HG03558 (cell line): ENCODE results near the gene PABPC5.

Source experiments
- ATAC-seq: cut with Tn5 transposase; IDR thresholded peaks from one replicate; pipeline ENCODE4 v1.9.1; 2021; ENCODE audit warnings: moderate number of reproducible peaks; ENCODE audit not compliant: unreplicated experiment; ENCODE audit errors: extremely low read depth

Gene PABPC5

GRCh38 chrX:91434351-91435168 lies at the start of gene PABPC5:
Gene PABPC5, plus strand, starts transcription at chrX:91434839. Its CDS starts 739 bp downstream, at chrX:91435578.
- no peak for ATAC-seq

GRCh38 chrX:91389026-91389425 lies 45.6 kb upstream of the PABPC5 start:
- ATAC-seq = no peak

GRCh38 chrX:91414713-91415112 lies 19.9 kb upstream of the PABPC5 start:
- no peak for ATAC-seq

GRCh38 chrX:91435395-91435794 lies 756 bp downstream of the PABPC5 start:
- ATAC-seq = no peak
